ENCODE data around the gene C4BPA. TPM values are rescaled to one million over a fixed set of nuclear protein-coding genes. Genes with fewer than 3 reads are reported as not detected.

The C4BPA gene
- total RNA-seq, 1 experiment from 2014 or later, result not detected

GRCh38 chr1:207172885-207173284 is 68.9 kb downstream of the C4BPA start:
- H3K27ac Mint-ChIP-seq, result no peak overlapping the region
- WGBS (ENCODE audit: extremely low coverage, insufficient read length, low lambda C conversion rate), result no CpG with 5 or more reads among the region's 4 CpGs

More at GRCh38 chr1:207172885-207173284, 68.9 kb downstream of the C4BPA start:
- Histone ChIP-seq H2BK120ac (ENCODE audit: low read depth, low read length, poor library complexity, severe bottlenecking) (no peak overlapping the region), H3K4me1 (ENCODE audit: insufficient read depth, low read length) (no peaks in the 10 kb centered on the region), H3K4me2 (ENCODE audit: insufficient read depth, insufficient read length, low read length) (no peak overlapping the region), H2BK5ac (ENCODE audit: insufficient read length, low read length) (no peak overlapping the region), H3K56ac (ENCODE audit: insufficient read length, low read depth, low read length) (no peak overlapping the region), H2AK5ac (ENCODE audit: insufficient read length, low read length) (no peak overlapping the region), H4K91ac (ENCODE audit: insufficient read length, low read depth, low read length) (no peak overlapping the region), H4K8ac (replicated peaks; ENCODE audit: insufficient read length, low read depth, low read length) (no peak overlapping the region), H4K5ac (ENCODE audit: insufficient read length, low read depth, low read length) (no peak overlapping the region), H4K20me1 (ENCODE audit: control insufficient read depth, insufficient read depth, insufficient read length) (no peaks in the 10 kb centered on the region), H3K27ac (ENCODE audit: insufficient read length, low read depth, low read length) (no peak overlapping the region), H3K23me2 (ENCODE audit: insufficient read length, low read depth, low read length, poor library complexity, severe bottlenecking) (no peaks in the 10 kb centered on the region), H2BK20ac (ENCODE audit: low read depth, low read length, poor library complexity, severe bottlenecking) (no peak overlapping the region), H2BK12ac (ENCODE audit: insufficient read length, low read depth, low read length) (no peak overlapping the region), H2BK15ac (ENCODE audit: low read depth, low read length) (no peak overlapping the region), H3K79me1 (ENCODE audit: insufficient read depth, low read depth, low read length, poor library complexity, severe bottlenecking) (no peaks in the 10 kb centered on the region), H3K9ac (ENCODE audit: extremely low read depth, insufficient read length, low read length) (no peak overlapping the region), H3K79me2 (ENCODE audit: insufficient read depth, low read length) (no peaks in the 10 kb centered on the region), H3T11ph (ENCODE audit: low read length) (no peak overlapping the region), H3K18ac (ENCODE audit: insufficient read length, low read depth, low read length) (no peak overlapping the region), H3K14ac (ENCODE audit: insufficient read depth, low read length) (no peak overlapping the region), H2AFZ (ENCODE audit: low read length) (no peak overlapping the region), H3K4ac (ENCODE audit: low read depth, low read length) (no peak overlapping the region), H3K23ac (ENCODE audit: insufficient read length, low read depth, low read length) (no peak overlapping the region), H3K9me3 (ENCODE audit: control insufficient read depth, low read depth, low read length) (no peaks in the 10 kb centered on the region), H3K27me3 (ENCODE audit: insufficient read depth, low read length) (no peaks in the 10 kb centered on the region)
- Mint-ChIP-seq H3K4me1 (no peaks in the 10 kb centered on the region), H3K9me3 (peaks cover 0 to 2% of the 10 kb centered on the region in 2 experiments; a peak in 1 of 5 replicates), H3K27me3 (ENCODE audit: low read depth) (no peaks in the 10 kb centered on the region; the same call in 1 of the 2 replicates), H3K4me3 (no peak overlapping the region), H3K36me3 (ENCODE audit: insufficient read depth in 1 of 3, low read depth in 3 of 3) (no peaks in the 10 kb centered on the region)
- TF ChIP-seq CTCF (conservative IDR thresholded peaks at IDR 0.05), result no peak
- DNase-seq, result no peak

All from H9 (cell line).